Stimulated activated CD8-positive, alpha-beta memory T cell treated with anti-CD3 and anti-CD28 coated beads, Interleukin-7, amount 100 ng/mL, for 4 hours (primary cell): ENCODE measurements around the gene PCF11.
"Not testable (repeated sequence)": the region's sequence is repeated elsewhere in the genome, so short reads cannot be mapped to it uniquely, and the experiment has no call there.

Experiments used
- DNase-seq, 2 donors: peaks; one replicate each; pipeline ENCODE4 v3.0.0-alpha.2; 2020; ENCODE audit warnings: low read depth in 2 of 2

PCF11 gene

DNA sequence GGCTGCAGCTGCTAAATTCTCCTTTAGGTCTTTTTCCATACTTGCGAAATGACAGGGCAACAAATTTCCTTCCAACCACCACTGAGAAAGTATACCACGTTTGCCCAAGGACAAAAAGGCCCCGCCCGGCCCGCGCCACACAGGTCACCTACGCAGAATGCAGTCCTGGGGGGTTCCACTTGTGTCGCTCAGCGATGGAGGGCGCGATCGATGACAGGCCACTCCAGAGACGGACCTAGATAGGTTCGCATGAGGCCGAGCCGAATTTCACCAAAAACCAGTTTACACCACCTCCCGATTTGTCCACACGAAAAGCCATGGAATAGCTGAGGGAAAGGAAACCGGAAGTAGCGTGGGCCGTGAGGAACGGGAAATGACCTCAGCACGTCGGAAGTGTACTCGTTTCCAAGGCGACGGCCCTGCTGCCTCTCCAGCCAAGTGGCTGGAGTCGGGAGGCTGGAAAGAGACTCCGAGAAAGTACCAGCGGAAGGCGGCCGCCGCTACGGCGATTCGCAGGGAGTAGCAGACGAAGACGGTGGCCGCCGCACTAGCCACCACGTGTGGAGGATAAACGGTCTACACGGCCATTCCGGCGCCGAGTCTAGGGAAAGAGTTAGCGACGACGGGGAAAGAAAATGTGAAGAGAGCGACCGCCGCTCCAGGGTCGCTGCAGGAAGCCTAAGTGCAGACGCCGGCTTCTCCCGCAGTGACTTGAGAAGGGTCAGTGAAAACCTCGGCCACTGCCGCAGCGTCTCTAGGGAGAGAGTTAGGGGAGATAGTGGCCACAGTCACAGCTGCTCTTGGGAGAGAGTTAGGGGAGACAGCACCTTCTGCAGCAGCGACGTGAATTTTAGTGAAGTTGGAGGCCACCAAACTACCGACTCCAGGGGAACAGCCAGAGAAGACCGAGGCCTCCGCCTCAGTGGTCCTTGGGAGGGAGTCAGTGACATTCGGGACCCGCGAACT is 36.7 kb downstream of the PCF11 start, which contains the start of gene ANKRD42:
TSS of gene ANKRD42 (plus strand) at position 398 of the 966 bp plus-strand sequence. CDS start 959 bp downstream, outside the sequence.
- DNase-seq, result peak; percentile 73 to 78

DNA sequence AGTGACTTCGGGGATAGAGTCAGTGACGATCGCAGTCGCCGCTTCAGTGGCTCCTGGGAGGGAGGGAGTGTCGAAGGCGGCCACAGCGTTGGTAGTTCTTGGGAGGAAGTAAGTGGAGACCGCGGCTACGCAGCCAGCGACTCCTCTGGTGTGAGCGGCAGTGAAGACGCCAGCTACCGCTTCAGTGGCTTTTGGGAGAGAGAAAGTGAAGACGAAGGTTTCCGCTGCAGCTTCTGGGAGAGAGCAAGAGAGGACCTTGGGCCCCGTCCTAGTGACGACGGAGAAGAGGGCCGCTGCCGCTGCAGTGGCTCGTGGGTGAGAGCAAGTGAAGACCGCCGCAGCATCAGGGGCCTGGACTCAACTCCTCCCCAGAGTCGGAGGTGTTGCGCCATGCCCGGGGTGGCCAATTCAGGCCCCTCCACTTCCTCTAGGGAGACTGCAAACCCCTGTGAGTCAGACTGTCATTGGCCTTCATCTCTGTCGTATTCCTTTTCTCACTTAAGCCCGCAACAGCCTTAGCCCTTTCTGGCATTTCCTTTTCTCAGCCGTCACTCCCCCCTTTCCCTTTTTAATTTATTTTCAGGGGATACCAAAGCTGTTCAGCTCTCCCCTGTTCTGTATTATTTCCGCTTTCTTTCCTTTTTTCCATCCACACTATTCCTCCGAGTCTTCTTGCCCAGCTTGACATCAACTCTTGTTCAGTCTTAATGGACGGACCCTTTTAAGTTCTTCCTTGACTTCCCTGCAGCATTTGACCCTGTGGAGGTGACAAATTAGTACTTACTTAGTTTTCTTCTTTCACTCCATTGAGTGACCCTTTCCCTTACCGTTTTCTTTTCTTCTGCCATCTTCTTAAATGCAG is 37.6 kb downstream of the PCF11 start:
- peak; percentile 29 to 54 for DNase-seq

DNA sequence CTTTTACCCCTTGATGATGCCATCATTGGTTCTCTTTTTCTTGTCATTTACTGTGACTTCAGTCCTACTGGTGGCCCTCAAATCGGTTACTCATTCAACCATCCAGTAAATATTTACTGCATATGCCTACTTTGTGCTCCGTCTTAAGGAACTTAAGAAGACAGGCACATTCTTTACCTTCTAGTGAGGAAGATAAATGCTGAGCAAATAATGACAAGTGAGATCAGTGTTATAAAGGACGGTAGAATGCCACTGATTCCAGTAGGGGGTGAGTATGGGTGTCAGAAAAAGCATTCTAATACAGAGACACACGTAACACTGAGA is 38.2 kb downstream of the PCF11 start:
- no peak for DNase-seq

DNA sequence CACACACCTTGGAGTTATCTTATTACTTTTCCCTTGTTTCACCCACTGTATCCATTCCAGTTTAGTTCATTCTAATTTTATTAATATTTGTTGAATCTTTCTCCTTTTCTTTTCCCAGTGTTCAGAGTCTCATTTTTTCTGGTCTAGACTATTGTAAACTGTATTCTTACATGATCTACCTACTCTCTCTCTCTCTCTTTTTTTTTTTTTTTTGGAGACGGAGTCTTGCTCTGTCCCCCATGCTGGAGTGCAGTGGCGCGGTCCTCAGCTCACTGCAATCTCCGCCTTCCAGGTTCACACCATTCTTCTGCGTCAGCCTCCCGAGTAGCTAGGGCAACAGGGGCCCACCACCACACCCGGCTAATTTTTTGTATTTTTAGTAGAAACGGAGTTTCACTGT is 38.7 kb downstream of the PCF11 start:
- DNase-seq, result no peak

GRCh38 chr11:83200035-83200434 is 43.1 kb downstream of the PCF11 start:
- DNase-seq, result no peak

- no peak for DNase-seq
Observed at GRCh38 chr11:83205608-83206185, 48.8 kb downstream of the PCF11 start.

DNA sequence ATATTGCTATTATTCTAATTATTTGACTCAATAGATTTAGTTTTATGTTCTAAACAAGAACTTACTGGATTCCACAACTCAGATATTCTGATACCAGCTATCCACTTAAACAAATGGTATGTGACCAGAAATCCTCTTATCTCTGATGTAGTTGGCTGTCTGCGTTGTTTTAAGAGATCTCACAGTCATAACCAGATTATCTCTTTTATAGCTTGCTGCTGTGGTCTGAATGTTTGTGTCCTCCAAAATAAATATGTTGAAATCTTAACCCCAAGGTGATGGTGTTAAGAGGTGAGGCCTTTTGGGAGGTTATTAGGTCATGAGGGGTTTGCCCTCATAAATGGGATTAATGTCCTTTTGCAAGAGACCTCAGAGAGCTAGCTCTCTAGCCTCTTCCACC is 49.3 kb downstream of the PCF11 start:
- no peak for DNase-seq

DNA sequence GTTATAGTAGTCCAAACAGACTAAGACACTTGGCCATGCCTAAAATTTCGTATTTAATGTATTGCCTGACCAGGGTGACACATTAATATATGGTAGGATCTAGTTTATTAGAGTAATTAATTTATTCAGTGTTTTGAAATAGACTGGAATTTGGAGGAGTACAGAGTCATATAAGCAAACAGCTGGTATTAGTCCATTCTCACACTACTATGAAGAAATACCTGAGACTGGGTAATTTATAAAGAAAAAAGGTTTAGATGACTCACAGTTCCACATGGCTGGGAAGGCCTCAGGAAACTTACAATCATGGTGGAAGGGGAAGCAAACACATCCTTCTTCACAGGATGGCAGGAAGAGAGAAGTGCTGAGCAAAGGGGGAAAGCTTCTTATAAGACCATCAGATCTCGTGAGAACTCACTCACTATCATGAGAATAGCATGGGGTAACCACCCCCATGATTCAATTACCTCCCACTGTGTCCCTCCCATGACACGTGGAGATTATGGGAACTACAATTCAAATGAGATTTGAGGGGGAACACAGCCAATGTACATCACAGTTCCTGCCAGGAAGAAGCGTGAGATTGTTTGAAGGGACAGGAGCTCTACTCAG is 49.9 kb downstream of the PCF11 start:
- DNase-seq, result not testable (repeated sequence)

GRCh38 chr11:83219095-83219494 is 62.2 kb downstream of the PCF11 start:
- no peak for DNase-seq

DNA sequence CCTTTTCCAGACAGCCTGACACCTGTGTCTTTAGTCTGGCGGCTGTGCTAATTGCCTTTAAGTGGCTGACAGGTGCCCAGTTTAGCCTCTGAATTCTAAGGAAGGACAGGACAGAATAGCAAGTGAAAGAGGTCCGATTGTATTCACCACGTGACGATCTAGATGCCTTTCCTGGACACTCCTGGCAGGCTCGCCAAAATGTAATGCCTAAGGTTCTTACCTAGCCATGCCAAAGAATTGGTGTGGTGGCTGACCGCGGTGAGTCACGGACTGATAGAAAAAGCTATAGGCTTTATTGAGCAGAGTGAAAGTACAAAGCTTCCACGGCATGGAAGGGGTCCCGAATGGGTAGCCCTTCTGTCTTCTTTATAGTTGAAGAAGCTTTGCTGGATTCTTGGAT is 63.3 kb downstream of the PCF11 start:
- DNase-seq, result no peak

GRCh38 chr11:83221694-83222093 is 64.8 kb downstream of the PCF11 start:
- DNase-seq, result no peak

- no peak for DNase-seq
Observed at GRCh38 chr11:83222499-83222898, 65.6 kb downstream of the PCF11 start.

- no peak for DNase-seq
Observed at GRCh38 chr11:83223457-83223856, 66.5 kb downstream of the PCF11 start.

GRCh38 chr11:83235825-83236224 is 78.9 kb downstream of the PCF11 start:
- no peak for DNase-seq
